ENCODE results near the gene SLC6A18.

- no peak for TF ChIP-seq POLR2AphosphoS5 (IDR thresholded peaks at IDR 0.05; ENCODE audit: low read depth, low read length)
- TF ChIP-seq POLR2A (IDR thresholded peaks at IDR 0.05; ENCODE audit: low read depth, low read length), result no peak
Observed at GRCh38 chr5:1235379-1235778, 10.2 kb downstream of the SLC6A18 start.

Measured in GM12892 (cell line).